Upper lobe of left lung (tissue), 4 donors: ENCODE results near the gene BABAM2.

ENCODE experiments used
- CTCF ChIP-seq, 6 experiments: fragments of 450-650 bp in 4 of 6; fragments of 200-600 bp in 2 of 6; sonication (generic) in 2 of 6; IDR thresholded peaks; one replicate each; pipeline ENCODE4 v1.5.1; 2016 to 2019; ENCODE audit warnings: antibody characterized with exemption in 6 of 6
- POLR2AphosphoS5 ChIP-seq, 2 donors: sonication (generic); formaldehyde crosslinking; IDR thresholded peaks; one replicate each; pipeline ENCODE4 v1.5.1; 2017; ENCODE audit warnings: antibody characterized with exemption in 2 of 2

GRCh38 chr2:28319118-28320008 is 428.8 kb downstream of the BABAM2 start:
- no peak for TF ChIP-seq CTCF (IDR thresholded peaks at IDR 0.05)
- no peak for TF ChIP-seq POLR2AphosphoS5 (IDR thresholded peaks at IDR 0.05)
